ENCODE data around the gene IFT122. TPM values are rescaled to one million over a fixed set of nuclear protein-coding genes. Genes with fewer than 3 reads are reported as not detected.
"Not testable (repeated sequence)": the region's sequence is repeated elsewhere in the genome, so short reads cannot be mapped to it uniquely, and the experiment has no call there.

The IFT122 gene
- total RNA-seq, 4 donors from 2014 or later, result 9.5 to 47.6 (median 24.5) TPM

GRCh38 chr3:129492691-129493090 is 52.7 kb downstream of the IFT122 start:
- Histone ChIP-seq H3K9me3 (no peaks in the 10 kb centered on the region), H3K4me3 (no peak overlapping the region), H3K27me3 (no peaks in the 10 kb centered on the region), H3K36me3 (peaks cover 44% of the 10 kb centered on the region), H3K4me1 (peaks cover 15% of the 10 kb centered on the region), H3K27ac (no peak overlapping the region)
- DNase-seq (ENCODE audit: low spot score in 2 of 2), result no peak
- TF ChIP-seq POLR2AphosphoS5 (IDR thresholded peaks at IDR 0.05), result no peak
- no peak for TF ChIP-seq CTCF (IDR thresholded peaks at IDR 0.05)
- TF ChIP-seq POLR2A (IDR thresholded peaks at IDR 0.05), result no peak
- no peak for TF ChIP-seq EP300 (IDR thresholded peaks at IDR 0.05)
- 94% methylated on average over 4 of the region's 4 CpGs for WGBS

GRCh38 chr3:129493206-129493605 is 53.2 kb downstream of the IFT122 start:
- Histone ChIP-seq H3K4me3 (no peak overlapping the region), H3K36me3 (peaks cover 44% of the 10 kb centered on the region), H3K9me3 (no peaks in the 10 kb centered on the region), H3K27ac (no peak overlapping the region), H3K4me1 (peaks cover 13% of the 10 kb centered on the region), H3K27me3 (no peaks in the 10 kb centered on the region)
- DNase-seq (ENCODE audit: low spot score in 2 of 2), result no peak
- 97% methylated on average over 4 of the region's 4 CpGs for WGBS
- TF ChIP-seq POLR2AphosphoS5 (IDR thresholded peaks at IDR 0.05) (no peak), POLR2A (IDR thresholded peaks at IDR 0.05) (no peak), CTCF (IDR thresholded peaks at IDR 0.05) (no peak), EP300 (IDR thresholded peaks at IDR 0.05) (no peak)

- H3K9me3 ChIP-seq; H3K4me3 ChIP-seq; DNase-seq (ENCODE audit: low spot score in 2 of 2); H3K27me3 ChIP-seq: not testable (repeated sequence)
- Histone ChIP-seq H3K4me1 (peaks cover 13% of the 10 kb centered on the region), H3K36me3 (peaks cover 40% of the 10 kb centered on the region), H3K27ac (peak overlapping the region; percentile 29)
- WGBS, result 80% methylated on average over 5 of the region's 5 CpGs
Observed at GRCh38 chr3:129494499-129494898, 54.5 kb downstream of the IFT122 start.

GRCh38 chr3:129495006-129495639 is 55.1 kb downstream of the IFT122 start:
- H3K27ac ChIP-seq, result peak overlapping the region; percentile 29
- WGBS, result 82% methylated on average over 9 of the region's 10 CpGs
- peaks cover 43% of the 10 kb centered on the region for H3K36me3 ChIP-seq
- H3K4me1 ChIP-seq, result peaks cover 11% of the 10 kb centered on the region
- H3K27me3 ChIP-seq; DNase-seq (ENCODE audit: low spot score in 2 of 2); H3K4me3 ChIP-seq; H3K9me3 ChIP-seq: not testable (repeated sequence)

GRCh38 chr3:129497876-129498275 is 57.9 kb downstream of the IFT122 start:
- not testable (repeated sequence) for H3K4me1 ChIP-seq; DNase-seq (ENCODE audit: low spot score in 2 of 2); H3K9me3 ChIP-seq; H3K27me3 ChIP-seq; H3K27ac ChIP-seq; H3K4me3 ChIP-seq
- H3K36me3 ChIP-seq, result peaks cover 47% of the 10 kb centered on the region
- WGBS, result 75% methylated on average over 2 of the region's 2 CpGs

- H3K27ac ChIP-seq; H3K4me1 ChIP-seq; H3K9me3 ChIP-seq; H3K4me3 ChIP-seq; DNase-seq (ENCODE audit: low spot score in 2 of 2); H3K27me3 ChIP-seq: not testable (repeated sequence)
- WGBS, result 49% methylated on average over 3 of the region's 8 CpGs
- H3K36me3 ChIP-seq, result peaks cover 48% of the 10 kb centered on the region
Observed at GRCh38 chr3:129498603-129499488, 58.8 kb downstream of the IFT122 start.

- 90% methylated on average over 9 of the region's 14 CpGs for WGBS
- H3K27ac ChIP-seq, result not testable (repeated sequence)
- peaks cover 49% of the 10 kb centered on the region for H3K36me3 ChIP-seq
Observed at GRCh38 chr3:129499604-129500333, 59.7 kb downstream of the IFT122 start.

More at GRCh38 chr3:129499604-129500333, 59.7 kb downstream of the IFT122 start:
- not testable (repeated sequence) for H3K4me1 ChIP-seq; DNase-seq (ENCODE audit: low spot score in 2 of 2); H3K4me3 ChIP-seq; H3K27me3 ChIP-seq; H3K9me3 ChIP-seq
